ENCODE data around the gene DLGAP1.

DLGAP1 gene

GRCh38 chr18:3885209-3885792 is 569.8 kb downstream of the DLGAP1 start:
- DNase-seq (ENCODE audit: low read depth in 1 of 2, low spot score in 1 of 2) = peak; percentile 18 to 59
- H3K27ac ChIP-seq (replicated peaks) = no peak overlapping the region
- peaks cover 3% of the 10 kb centered on the region for H3K27me3 ChIP-seq (ENCODE audit: insufficient read depth, poor library complexity, severe bottlenecking)
- no peak for TF ChIP-seq REST (IDR thresholded peaks at IDR 0.05; ENCODE audit: insufficient replicate concordance, low read depth)
- peak; percentile 34 for TF ChIP-seq CTCF (IDR thresholded peaks at IDR 0.05; ENCODE audit: insufficient read depth, low read length)
- H3K4me3 ChIP-seq (replicated peaks; ENCODE audit: insufficient read depth, low read length) = no peak overlapping the region

GRCh38 chr18:3879836-3880120 is 575.3 kb downstream of the DLGAP1 start:
- no peaks in the 10 kb centered on the region for H3K27me3 ChIP-seq (ENCODE audit: insufficient read depth, poor library complexity, severe bottlenecking)
- H3K4me3 ChIP-seq (replicated peaks; ENCODE audit: insufficient read depth, low read length) = no peak overlapping the region
- no peak for TF ChIP-seq REST (IDR thresholded peaks at IDR 0.05; ENCODE audit: insufficient replicate concordance, low read depth)
- no peak for TF ChIP-seq SPI1 (IDR thresholded peaks at IDR 0.05; ENCODE audit: borderline replicate concordance, low read depth)
- TF ChIP-seq POLR2AphosphoS5 (IDR thresholded peaks at IDR 0.05; ENCODE audit: low read depth) = no peak
- no peak for TF ChIP-seq CTCF (IDR thresholded peaks at IDR 0.05; ENCODE audit: insufficient read depth, low read length)
- no peak for TF ChIP-seq GABPA (IDR thresholded peaks at IDR 0.05; ENCODE audit: low read depth)
- H3K27ac ChIP-seq (replicated peaks) = no peak overlapping the region
- DNase-seq (ENCODE audit: low read depth in 1 of 2, low spot score in 1 of 2) = no peak

- H3K27ac ChIP-seq (replicated peaks) = no peak overlapping the region
- DNase-seq (ENCODE audit: low read depth in 1 of 2, low spot score in 1 of 2) = no peak
- H3K4me3 ChIP-seq (replicated peaks; ENCODE audit: insufficient read depth, low read length) = no peak overlapping the region
- TF ChIP-seq CTCF (IDR thresholded peaks at IDR 0.05; ENCODE audit: insufficient read depth, low read length) (no peak), REST (IDR thresholded peaks at IDR 0.05; ENCODE audit: insufficient replicate concordance, low read depth) (no peak), POLR2AphosphoS5 (IDR thresholded peaks at IDR 0.05; ENCODE audit: low read depth) (no peak), SPI1 (IDR thresholded peaks at IDR 0.05; ENCODE audit: borderline replicate concordance, low read depth) (no peak), GABPA (IDR thresholded peaks at IDR 0.05; ENCODE audit: low read depth) (no peak)
- H3K27me3 ChIP-seq (ENCODE audit: insufficient read depth, poor library complexity, severe bottlenecking) = no peaks in the 10 kb centered on the region
These were observed 575.8 kb downstream of the DLGAP1 start for GRCh38 chr18:3879114-3879835.

Measured in HL-60 (cell line).